COLO668 (cell line): ENCODE results near the gene EFNB2.

Experiments used
- DNase-seq: peaks from one replicate; lab custom pipeline; 2025; ENCODE audit not compliant: unreplicated experiment; lab: John Stamatoyannopoulos, UW

Gene EFNB2

GRCh38 chr13:106503730-106504453 is 31.6 kb downstream of the EFNB2 start:
- no peak for DNase-seq

GRCh38 chr13:106503272-106503671 is 32.2 kb downstream of the EFNB2 start:
- DNase-seq, result no peak

- no peak for DNase-seq
Measured at GRCh38 chr13:106500445-106500844, 35.0 kb downstream of the EFNB2 start.

GRCh38 chr13:106499896-106500295 is 35.6 kb downstream of the EFNB2 start:
- no peak for DNase-seq

GRCh38 chr13:106499113-106499512 is 36.3 kb downstream of the EFNB2 start:
- no peak for DNase-seq

- no peak for DNase-seq
Measured at GRCh38 chr13:106498571-106498970, 36.9 kb downstream of the EFNB2 start.

- no peak for DNase-seq
Measured at GRCh38 chr13:106498158-106498557, 37.3 kb downstream of the EFNB2 start.

- DNase-seq, result no peak
Measured at GRCh38 chr13:106497079-106497478, 38.4 kb downstream of the EFNB2 start.

- peak; percentile 40 for DNase-seq
Measured at GRCh38 chr13:106496072-106496997, 39.1 kb downstream of the EFNB2 start.

GRCh38 chr13:106494936-106495335 is 40.5 kb downstream of the EFNB2 start:
- no peak for DNase-seq

GRCh38 chr13:106494506-106494905 is 41.0 kb downstream of the EFNB2 start:
- DNase-seq, result no peak

GRCh38 chr13:106493533-106494220 is 41.8 kb downstream of the EFNB2 start:
- no peak for DNase-seq

- DNase-seq, result no peak
Measured at GRCh38 chr13:106492588-106493475, 42.6 kb downstream of the EFNB2 start.

- no peak for DNase-seq
Measured at GRCh38 chr13:106491928-106492587, 43.4 kb downstream of the EFNB2 start.

GRCh38 chr13:106491463-106491862 is 44.0 kb downstream of the EFNB2 start:
- DNase-seq, result no peak

GRCh38 chr13:106490569-106491321 is 44.7 kb downstream of the EFNB2 start:
- DNase-seq, result no peak

- no peak for DNase-seq
Measured at GRCh38 chr13:106489849-106490568, 45.5 kb downstream of the EFNB2 start.

- no peak for DNase-seq
Measured at GRCh38 chr13:106488686-106489085, 46.8 kb downstream of the EFNB2 start.

- DNase-seq, result no peak
Measured at GRCh38 chr13:106488076-106488475, 47.4 kb downstream of the EFNB2 start.
